Purkinje cell (primary cell): ENCODE data around the gene TAGLN3. TPM values are rescaled to one million over a fixed set of nuclear protein-coding genes. Genes with fewer than 3 reads are reported as not detected.

Source experiments
- polyA plus RNA-seq: library from polyadenylated mRNA; unstranded; fragments of >200 nt; fragmentation: Nextera tagmentation; gene quantifications from 2 replicates; pipeline ENCODE4 v1.2.1, GENCODE V29; 2014

Gene TAGLN3
- polyA plus RNA-seq, result 15.0 and 181 TPM in 2 replicates

GRCh38 chr3:111998636-111999483, at the start of gene TAGLN3:
Gene TAGLN3, plus strand, starts transcription at chr3:111998922. Its CDS starts 501 bp downstream, at chr3:111999423.

GRCh38 chr3:111978583-111979433, 19.9 kb upstream of the TAGLN3 start, which contains the start of gene ABHD10:
Gene ABHD10, plus strand, starts transcription at chr3:111979026. Its CDS starts 36 bp downstream, at chr3:111979062.

GRCh38 chr3:112034436-112034835, 35.7 kb downstream of the TAGLN3 start, which contains the start of gene TMPRSS7:
Gene TMPRSS7, plus strand, starts transcription at chr3:112034736. Its CDS starts 110 bp downstream, at chr3:112034846.

Other genes with a start within 250 kb of the TAGLN3 start
- gene PHLDB2, start 139.7 kb upstream of the TAGLN3 start, polyA plus RNA-seq, result 0.55 and 0.77 TPM in 2 replicates
- 49.7 and 50.9 TPM in 2 replicates for gene ABHD10, start 19.9 kb upstream of the TAGLN3 start, polyA plus RNA-seq
- gene TMPRSS7, start 35.8 kb downstream of the TAGLN3 start, polyA plus RNA-seq, result not detected in 2 replicates
- gene C3orf52, start 87.5 kb downstream of the TAGLN3 start, polyA plus RNA-seq, result not detected in 2 replicates
- gene GCSAM, start 134.3 kb downstream of the TAGLN3 start, polyA plus RNA-seq, result not detected in 2 replicates